Putamen (tissue), 1 donor: ENCODE results near the gene THRB.

ENCODE experiments used
- DNase-seq: peaks from one replicate; pipeline ENCODE4 v3.0.0-alpha.2; 2016; ENCODE audit warnings: low spot score

THRB gene

DNA sequence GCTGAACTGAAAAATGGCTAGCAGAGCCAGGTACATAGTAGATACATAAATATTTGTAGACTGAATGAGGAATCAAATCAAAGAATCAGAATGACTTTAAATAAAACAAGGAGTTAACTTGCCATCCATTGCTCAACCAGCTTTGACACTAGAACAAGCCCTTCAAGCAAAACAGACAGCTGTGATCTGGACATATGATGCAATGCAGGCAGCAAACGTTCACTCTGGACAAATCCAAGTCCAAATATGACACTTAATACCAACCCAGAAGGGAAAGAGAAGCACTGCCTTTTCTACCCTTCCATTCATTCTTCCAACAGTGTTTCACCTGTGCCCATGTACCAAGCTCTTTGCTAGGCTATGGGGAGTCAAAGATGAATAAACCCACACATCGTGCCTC is 4.5 kb downstream of the THRB start:
- DNase-seq: no peak

DNA sequence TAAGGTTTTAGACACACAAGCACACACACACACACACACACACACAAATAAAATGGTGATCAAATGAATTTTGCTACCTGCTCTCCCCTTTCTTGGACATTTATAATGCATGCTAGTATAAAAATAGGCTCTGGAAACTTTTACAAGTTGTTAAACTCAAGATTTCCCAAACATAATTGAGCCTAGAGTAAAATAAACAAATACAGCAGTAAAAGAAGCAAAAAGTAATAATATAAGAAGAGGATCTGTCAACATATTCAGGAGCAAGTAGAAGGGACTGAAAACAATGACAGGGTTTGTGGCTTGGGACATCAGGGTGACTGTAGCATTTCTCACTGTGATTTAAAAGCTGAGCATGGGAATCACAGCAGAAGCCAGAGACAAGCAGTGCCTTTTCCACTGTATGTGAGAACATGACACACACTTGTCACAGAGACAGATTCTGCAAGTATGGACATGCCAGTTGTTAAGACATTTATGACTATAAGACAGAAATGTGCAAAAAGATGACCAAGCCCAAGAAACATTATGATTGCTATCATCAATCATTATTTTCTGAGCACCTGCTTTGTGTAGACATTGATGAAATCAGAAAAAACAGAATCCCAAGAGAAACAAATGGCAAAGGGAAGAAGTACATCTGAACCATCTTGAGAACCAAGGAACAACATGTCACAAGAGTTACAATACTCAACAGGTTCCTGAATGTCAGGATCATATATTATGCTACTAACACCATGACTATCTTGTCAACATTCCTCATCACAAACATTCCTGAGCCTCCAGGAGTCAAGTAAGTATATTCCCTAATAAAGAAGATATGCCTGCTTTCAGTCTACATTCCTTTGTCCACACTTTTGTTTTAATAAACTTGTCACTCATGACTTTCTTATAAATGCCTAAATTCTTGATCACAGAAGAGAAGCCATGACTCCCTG is 7.1 kb downstream of the THRB start:
- no peak for DNase-seq

DNA sequence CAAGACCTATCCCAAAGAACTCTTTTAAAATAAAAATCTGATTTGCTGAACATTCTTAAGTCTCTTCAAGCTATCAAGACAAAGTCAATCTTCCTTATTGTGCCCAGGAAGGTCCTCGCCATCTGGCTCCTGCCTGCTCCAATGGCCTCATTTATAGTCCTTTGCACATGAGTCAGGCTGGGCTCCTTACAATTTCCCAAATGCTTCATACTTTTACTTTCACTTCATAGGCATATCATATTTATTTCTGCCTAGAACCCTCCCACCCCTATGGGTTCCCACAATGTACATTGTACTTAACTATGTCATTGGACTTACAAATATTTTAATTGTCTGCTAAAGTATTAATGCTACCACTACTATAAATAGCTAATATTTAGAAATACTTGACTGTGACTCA is 9.1 kb downstream of the THRB start:
- no peak for DNase-seq

DNA sequence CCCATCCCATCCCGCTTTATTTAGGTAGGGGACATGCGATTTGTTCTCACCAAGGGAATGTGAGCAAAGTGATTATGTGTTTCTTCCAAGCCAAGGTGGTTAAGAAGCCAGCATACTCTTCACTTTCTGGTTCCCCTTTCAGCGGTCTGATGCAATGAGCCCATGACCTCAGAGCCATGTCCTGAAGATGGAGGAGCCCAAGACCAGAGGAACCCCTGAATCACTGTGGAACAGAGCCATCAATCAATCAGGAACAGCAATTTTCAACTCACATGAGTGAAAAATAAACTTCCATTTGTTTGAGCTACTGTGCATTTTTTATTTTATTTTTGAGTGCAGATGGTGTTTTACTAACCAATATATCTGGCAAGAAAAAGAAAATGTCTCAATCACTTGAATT is 10.8 kb downstream of the THRB start:
- no peak for DNase-seq

DNA sequence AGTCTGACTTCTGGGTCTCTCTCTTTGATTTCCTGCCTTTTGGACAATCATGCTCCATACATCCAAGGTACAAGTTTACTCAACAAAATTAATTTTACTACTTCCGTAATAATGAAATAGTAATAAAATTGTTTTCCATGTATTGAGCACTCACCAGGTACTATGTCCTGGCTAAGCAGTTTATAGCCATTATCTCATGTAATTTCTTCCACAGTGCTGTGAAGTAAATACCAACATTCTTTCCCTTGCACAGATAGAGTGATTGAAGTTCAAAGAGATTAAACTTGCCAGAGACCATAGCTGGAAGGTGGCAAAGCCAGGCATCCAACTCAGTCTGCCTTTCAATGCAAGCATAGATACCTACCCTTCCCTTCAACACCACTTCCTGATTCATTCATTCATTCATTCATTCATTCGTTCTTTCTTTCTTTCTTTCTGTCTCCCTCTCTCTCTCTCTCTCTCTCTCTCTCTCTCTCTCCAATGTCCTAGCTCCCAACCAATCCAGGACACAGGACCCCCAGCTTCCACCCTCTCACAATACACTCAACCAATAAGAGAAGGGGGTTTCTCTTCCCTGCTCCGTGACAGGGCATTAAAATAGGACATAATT is 12.4 kb downstream of the THRB start:
- no peak for DNase-seq

DNA sequence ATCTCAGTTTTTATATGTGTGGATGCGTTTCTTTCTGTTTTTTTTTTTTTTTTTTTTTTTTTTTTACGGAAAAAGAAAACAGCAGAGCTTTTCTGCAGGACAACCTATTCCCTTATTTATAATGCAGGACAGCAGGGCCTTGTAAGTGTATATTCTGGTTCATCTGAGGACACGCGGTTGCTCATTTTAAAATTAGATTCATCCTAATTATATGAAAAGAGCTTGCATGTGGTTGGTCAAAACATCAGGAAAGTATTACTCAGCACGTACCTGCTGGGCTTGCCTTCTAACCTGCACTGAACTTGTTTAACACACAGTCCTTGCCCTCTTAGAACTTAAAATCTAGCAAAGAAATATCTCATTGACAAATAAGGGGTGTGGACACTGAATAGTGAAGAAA is 13.5 kb downstream of the THRB start:
- DNase-seq: no peak

DNA sequence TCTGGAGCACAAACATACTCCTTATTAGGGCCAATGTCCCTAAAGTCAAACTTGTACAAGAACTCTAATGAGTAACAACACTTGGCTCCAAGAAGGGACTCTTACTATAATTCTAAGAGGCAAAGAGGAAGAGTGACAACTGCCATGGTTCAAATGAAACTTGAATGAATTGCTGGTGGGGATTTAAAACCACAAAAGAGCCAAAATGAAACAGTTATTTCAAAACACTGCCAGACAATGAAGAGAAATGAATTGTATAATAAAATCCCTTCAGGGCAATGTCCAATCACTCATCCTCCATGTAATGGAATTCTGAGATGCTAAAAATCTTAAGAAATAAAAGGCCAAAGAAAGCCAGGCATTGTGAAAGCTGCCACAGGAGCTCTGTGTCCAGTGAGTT is 14.2 kb downstream of the THRB start:
- no peak for DNase-seq

DNA sequence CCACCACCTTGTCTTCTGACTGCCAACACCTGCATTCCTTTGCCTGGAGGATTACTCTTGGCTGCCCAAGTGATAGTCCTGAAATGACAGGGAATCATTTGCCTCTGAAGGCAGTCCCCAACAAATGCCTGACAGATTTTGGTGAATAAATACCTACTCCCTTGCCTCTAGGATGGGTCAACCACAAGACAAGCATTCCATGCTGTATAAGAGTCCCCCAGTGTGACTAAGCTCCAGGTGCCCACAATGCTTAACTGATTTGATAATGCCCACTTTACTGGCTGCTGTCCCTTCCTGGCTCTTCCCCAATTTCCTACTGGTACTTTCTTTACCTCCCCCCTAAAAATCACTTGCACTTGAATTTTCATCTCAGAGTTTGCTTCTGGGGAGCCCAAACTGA is 14.8 kb downstream of the THRB start:
- DNase-seq: no peak

DNA sequence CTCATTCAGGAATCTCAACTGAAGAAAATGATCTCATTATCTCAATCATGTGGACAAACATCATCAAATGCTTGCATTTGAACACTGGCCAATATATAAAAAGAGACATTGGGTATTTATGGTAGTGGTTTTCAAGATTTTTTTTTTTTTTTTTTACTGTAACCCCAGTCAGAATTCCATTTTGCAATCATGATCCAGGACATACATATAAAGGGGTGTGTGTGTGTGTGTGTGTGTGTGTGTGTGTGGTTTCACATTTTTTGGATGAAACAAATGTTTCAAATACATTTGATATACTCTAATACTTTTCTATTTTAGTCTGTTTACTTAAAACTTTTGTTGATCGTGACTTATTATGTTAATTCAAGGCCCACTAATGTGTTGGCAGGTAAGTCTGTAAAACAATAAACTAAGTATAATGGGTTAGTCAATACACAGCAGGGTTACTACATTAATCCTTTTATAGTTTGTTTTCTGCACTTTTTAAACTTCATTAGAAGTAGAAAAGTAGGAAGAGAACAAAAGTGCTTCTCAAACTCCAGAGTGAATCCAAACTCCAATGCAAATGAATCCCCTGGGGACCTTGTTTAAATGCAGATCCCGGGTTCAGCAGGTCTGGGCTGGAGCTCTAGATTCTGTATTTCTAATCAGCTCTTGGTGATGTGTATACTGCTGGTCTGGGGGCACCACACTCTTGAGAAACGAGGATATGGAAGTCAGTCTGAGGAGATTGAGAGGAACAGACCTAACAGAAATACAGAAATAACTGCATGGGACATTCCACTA is 17.6 kb downstream of the THRB start:
- no peak for DNase-seq

DNA sequence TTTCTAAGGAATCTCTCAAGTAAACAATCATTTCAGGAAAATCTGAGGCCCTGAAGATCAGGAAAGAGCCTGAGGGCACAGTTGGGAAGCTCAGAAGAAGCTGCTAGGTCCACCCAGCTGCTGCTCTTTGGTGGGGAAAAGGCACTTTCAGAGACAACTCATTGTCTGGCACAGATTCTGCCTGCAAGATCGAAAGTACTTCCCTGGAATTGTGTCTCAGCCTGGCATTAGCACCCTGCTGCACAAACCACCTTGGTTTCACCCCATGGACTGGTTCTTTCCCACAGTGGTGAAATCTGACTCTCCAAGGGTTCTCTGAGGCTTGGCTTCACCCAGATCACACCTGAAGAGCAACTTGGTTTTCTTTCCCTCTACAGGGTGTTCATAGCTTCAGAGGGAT is 18.7 kb downstream of the THRB start:
- DNase-seq: no peak

DNA sequence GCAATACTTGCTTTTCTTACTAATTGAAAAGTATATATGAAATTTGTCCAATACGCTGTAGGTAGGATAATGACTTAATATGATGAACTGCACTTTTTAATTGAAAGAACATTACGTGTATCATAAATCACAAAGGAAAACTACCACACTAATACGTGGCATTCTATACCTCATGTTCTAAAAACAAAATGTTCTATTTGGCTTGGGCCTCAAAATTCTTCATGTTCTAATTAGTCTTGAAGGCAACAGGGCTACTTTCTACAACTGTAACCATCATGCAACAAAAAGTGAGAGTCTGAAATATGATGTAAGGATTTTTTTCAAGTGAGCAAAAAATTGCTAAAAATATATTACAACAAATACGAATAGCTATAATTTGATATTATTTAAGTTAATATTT is 19.8 kb downstream of the THRB start:
- no peak for DNase-seq

DNA sequence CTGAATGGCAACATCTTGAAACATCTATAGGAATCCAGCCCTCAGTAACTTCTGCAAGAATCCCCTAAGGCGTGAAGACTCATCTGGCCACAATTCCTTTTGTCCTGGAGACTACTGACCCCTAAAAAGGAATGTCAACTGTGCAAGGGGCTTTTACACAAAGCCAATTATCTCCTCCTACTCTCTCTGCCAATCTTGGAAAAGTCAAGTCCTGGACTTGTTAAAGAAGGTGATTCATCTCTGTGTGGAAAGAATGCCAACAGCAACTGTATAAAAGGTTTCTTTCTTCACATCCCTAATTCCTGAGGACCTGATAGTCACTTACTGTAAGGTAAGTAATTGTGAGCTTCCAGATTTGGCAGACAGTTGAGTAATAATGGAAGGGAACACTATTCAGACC is 22.3 kb downstream of the THRB start:
- DNase-seq: no peak

DNA sequence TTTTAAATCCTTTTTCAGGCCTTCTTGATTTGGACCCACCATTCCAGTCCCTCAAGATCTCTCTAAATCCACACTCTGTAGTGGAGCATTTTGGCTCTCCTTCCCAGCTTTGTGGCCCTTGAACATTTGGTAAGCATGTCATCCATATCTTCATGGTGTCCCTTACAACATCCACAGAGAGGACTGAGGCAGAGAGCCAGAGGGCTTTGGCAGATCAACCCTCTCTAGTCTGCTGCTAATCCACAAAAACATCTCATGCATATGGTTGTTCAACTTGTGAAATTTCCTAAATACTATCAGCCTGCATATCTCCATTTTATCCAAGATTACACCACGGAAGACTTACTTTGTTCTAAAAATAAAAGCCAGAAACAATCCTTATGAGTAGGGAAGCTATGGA is 23.2 kb downstream of the THRB start:
- DNase-seq: no peak

DNA sequence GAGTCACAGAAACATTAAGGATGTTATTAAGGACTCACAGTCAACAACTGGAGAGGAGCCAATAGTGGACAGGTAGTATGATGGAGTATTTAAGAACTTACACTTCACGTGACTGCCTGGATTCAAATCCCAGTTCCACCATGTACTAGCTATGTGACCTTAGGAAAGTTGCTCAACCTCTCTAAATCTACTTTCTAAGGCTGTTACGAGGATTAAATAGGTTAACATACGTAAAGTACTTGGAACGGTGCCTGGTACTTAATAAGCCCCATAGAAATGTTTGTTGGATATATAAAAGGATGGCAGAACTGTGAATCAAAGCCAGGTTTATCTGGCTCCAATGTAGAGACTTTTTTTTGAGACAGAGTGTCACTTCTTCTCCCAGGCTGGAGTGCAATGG is 24.4 kb downstream of the THRB start:
- no peak for DNase-seq

DNA sequence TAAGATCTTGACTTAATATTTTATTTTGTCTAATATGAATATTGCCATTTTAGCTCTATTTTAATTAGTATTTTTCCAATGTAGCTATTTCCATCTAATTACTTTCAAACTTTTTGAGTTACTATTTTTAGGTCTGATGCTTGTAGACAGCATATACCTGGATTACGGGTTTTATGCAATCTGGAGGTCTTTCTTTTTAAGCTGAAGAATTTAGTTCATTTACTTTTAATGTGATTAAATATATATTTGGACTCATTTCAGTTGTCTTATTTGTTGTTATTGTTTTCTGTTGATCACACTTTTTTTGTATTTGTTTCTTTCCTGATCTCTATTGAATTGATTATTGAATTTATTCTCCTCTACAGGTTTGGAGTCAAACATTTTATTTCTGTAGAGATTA is 30.3 kb downstream of the THRB start:
- no peak for DNase-seq

DNA sequence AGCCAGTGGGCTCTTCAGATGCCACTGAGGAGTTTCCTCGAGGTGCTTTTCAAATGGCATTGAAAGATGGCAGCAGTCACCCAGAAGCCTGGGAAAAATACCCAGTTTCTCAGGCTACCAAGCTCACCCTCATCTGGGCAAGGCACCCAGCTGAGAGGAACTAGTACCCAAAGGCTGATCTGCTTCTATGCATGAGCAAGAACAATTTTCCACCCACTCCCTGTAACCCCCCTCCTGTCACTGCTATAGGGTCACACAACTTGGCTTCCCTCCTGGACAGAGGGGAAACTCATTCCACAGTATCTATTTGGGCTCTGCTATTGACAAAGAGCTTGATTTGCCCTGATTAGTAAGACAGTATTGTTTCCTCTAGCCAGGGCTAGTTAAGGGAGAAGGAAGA is 31.9 kb downstream of the THRB start:
- DNase-seq: no peak

DNA sequence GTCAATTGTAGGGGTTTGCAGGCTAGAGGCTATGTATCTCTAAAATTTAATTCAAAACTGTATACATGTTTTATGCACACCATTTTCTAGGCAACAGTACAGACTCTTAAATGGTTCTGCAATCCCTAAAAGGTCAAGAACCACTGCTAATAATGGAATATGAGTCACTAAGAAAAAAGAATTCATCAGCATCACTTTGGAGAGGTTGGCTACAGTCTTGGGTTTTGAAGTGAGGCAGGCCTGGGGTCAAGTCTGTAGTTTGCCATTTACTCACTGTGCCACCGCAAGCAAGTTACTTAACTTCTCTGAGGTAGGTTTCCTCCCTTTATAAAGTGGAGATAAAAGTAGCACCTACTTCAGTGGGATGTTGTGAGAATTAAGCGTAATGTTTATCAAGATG is 33.7 kb downstream of the THRB start:
- DNase-seq: no peak

DNA sequence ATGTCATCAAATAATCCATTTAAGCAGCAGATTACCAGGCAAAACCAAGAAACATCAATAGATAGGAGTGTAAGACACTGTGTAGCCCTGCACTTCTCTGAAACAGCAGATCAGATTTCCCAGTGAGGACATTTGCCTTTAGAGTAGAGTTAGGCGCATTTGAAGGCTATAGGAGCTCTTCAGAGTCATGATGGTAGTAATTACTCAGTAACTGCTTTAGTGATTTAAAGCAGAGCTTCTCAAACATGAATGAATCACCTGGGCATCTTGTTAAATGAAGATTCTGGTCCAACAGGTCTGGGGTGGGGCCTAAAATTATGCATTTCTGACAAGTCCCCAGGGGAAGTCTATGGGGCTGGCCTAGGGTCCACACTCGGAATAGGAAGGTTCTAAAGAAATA is 36.9 kb downstream of the THRB start:
- no peak for DNase-seq

DNA sequence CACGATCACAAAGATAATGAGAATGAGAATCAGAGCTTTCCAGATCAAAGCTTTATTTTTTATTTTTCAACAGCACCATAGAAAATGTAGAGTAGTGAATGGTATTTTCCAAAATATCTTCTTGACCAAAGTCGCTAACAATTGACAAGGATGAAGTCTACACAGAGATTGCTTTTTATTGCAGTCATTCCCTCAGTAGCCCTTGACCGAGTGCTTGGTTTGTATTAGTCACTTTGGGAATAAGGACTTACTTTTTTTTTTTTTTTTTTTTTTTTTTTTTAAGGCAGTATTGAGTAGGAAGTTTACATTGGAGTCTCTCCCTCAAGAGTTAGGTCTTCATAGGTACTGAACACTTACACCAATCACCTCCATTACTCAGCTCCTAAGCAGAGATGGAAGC is 39.8 kb downstream of the THRB start:
- no peak for DNase-seq

DNA sequence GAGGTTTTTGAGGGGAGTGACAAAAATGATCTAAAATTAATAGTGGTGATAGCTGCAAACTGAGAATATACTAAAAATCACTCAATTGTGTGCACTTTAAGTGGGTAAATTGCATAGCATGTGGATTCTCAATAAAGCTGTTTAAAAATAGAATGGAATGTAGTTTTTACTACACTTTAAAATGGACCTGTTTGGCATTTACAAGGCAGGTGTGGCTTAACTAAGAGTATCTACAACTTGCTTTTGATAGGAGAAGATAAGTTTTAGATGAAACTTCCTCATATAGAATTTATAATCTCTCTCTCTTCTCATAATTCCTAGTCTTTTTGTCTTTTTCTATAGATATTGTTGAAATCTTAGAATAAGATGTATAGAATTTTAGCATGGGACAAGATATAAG is 40.3 kb downstream of the THRB start:
- no peak for DNase-seq

DNA sequence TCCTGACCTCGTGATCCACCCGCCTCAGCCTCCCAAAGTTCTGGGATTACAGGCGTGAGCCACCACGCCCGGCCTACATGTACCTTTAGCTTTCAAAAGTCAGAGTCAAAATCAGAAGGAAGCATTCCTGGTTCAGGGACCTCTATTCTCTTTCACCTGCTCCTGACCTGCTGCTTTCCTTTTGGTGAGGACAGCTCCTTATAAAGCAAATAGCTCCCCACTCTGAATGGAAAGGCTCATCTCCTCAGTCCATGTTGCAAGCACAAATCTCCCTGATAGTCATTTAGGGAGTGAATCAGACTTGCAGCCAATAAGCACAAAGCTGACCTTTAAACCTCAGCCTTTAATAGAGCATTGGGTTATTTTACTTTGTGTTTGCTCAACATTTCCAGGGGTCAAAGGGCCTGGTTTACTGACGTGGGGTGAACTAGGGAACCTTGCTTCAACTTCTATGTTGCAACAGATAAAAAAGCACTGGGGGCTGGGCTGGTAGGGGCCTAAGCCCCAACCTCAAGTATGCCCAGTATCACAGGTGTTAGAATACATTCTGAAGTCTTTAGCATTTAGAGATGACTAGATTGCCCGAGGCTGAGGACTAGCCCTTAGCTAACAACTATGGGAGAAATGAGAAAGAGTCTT is 43.1 kb downstream of the THRB start:
- DNase-seq: no peak

DNA sequence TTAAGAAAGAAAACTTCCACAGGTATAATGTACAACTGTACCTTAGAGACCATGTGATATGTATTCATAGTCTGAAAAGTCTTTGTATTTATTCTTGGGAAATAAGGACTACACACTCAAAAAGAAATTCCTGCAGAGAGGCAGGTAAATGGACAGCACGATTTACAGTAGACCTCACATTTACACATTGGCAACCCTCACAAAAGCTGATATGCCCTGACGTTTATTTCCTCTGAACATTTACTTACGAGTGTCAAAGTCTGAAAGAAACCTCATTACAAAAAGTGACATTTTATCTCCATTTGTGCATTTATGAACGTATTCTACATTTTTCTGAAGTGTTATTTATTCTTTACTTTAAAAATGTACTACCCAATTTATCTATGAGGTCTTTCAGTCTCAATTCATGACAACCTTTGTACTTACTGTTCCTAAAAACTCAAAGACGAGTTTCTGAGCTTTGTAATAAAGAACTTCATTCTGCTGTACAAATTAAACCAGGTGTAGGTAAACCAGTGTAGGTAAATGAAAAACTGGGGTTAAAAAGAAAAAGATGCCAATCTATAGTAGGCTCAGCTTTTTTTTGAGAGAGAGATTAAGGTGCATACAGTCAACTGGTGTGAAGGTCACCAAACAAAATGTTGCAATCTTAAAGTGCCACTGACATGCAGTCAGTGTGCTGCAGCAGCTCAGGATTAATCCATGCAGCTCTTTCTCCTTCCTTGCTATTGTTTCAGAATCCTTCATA is 44.3 kb downstream of the THRB start:
- DNase-seq: no peak
